ENCODE results near the gene TAS2R42.

Gene TAS2R42

GRCh38 chr12:11186837-11187236 is at the start of gene TAS2R42:
Gene TAS2R42, minus strand, starts transcription at chr12:11186937. Its CDS starts 0 bp downstream, at chr12:11186937.
- no peak for DNase-seq

GRCh38 chr12:11233532-11233931 is 46.8 kb upstream of the TAS2R42 start:
- no peak for DNase-seq

- DNase-seq, result peak; percentile 19 to 47
These were observed 41.7 kb upstream of the TAS2R42 start for GRCh38 chr12:11228296-11228879.

GRCh38 chr12:11227373-11227772 is 40.6 kb upstream of the TAS2R42 start:
- no peak for DNase-seq

- DNase-seq, result no peak
These were observed 22.4 kb upstream of the TAS2R42 start for GRCh38 chr12:11209113-11209512.

- no peak for DNase-seq
These were observed 17.4 kb upstream of the TAS2R42 start for GRCh38 chr12:11204173-11204572.

GRCh38 chr12:11202811-11203210 is 16.1 kb upstream of the TAS2R42 start:
- no peak for DNase-seq

GRCh38 chr12:11183011-11183410 is 3.7 kb downstream of the TAS2R42 start:
- no peak for DNase-seq

GRCh38 chr12:11182529-11182928 is 4.2 kb downstream of the TAS2R42 start:
- no peak for DNase-seq

GRCh38 chr12:11178250-11178649 is 8.5 kb downstream of the TAS2R42 start:
- DNase-seq, result no peak

GRCh38 chr12:11174022-11174421 is 12.7 kb downstream of the TAS2R42 start:
- DNase-seq, result no peak

- peak in 1 of 2 experiments; percentile 39 for DNase-seq
These were observed 14.6 kb downstream of the TAS2R42 start for GRCh38 chr12:11171969-11172675.

- DNase-seq, result peak; percentile 79 to 89
These were observed 15.4 kb downstream of the TAS2R42 start, which contains the start of gene SMIM10L1 for GRCh38 chr12:11171145-11171968. Gene SMIM10L1, plus strand, starts transcription at chr12:11171194. Its CDS starts 163 bp downstream, at chr12:11171357.

GRCh38 chr12:11170810-11171144 is 16.0 kb downstream of the TAS2R42 start:
- no peak for DNase-seq

- DNase-seq, result no peak
These were observed 20.4 kb downstream of the TAS2R42 start for GRCh38 chr12:11166300-11166699.

- DNase-seq, result no peak
These were observed 22.4 kb downstream of the TAS2R42 start for GRCh38 chr12:11164384-11164783.

GRCh38 chr12:11162502-11162901 is 24.2 kb downstream of the TAS2R42 start:
- no peak for DNase-seq

GRCh38 chr12:11158885-11159444 is 27.8 kb downstream of the TAS2R42 start:
- DNase-seq, result no peak

GRCh38 chr12:11154400-11154925 is 32.3 kb downstream of the TAS2R42 start:
- no peak for DNase-seq

GRCh38 chr12:11152725-11153124 is 34.0 kb downstream of the TAS2R42 start:
- DNase-seq, result no peak

- no peak for DNase-seq
These were observed 35.9 kb downstream of the TAS2R42 start for GRCh38 chr12:11150832-11151231.

GRCh38 chr12:11147420-11147819 is 39.3 kb downstream of the TAS2R42 start:
- no peak for DNase-seq

- DNase-seq, result no peak
These were observed 42.4 kb downstream of the TAS2R42 start for GRCh38 chr12:11144297-11144696.

All from NCI-H524 (cell line).